ENCODE results near the gene KCNA10. TPM values are rescaled to one million over a fixed set of nuclear protein-coding genes. Genes with fewer than 3 reads are reported as not detected.

The KCNA10 gene
- total RNA-seq, 1 experiment from 2014 or later = not detected

- Histone ChIP-seq H3K23ac (ENCODE audit: insufficient read length, low read depth, low read length) (no peak overlapping the region), H3K14ac (ENCODE audit: insufficient read depth, low read length) (no peak overlapping the region), H3K4me2 (ENCODE audit: insufficient read depth, insufficient read length, low read length) (no peak overlapping the region), H3K9me3 (ENCODE audit: control insufficient read depth, low read depth, low read length) (no peaks in the 10 kb centered on the region), H3K4ac (ENCODE audit: low read depth, low read length) (no peak overlapping the region), H2BK20ac (ENCODE audit: low read depth, low read length, poor library complexity, severe bottlenecking) (no peak overlapping the region), H2BK15ac (ENCODE audit: low read depth, low read length) (no peak overlapping the region), H4K91ac (ENCODE audit: insufficient read length, low read depth, low read length) (no peak overlapping the region), H3K79me1 (ENCODE audit: insufficient read depth, low read depth, low read length, poor library complexity, severe bottlenecking) (no peaks in the 10 kb centered on the region), H3K27ac (ENCODE audit: insufficient read length, low read depth, low read length) (no peak overlapping the region), H4K5ac (ENCODE audit: insufficient read length, low read depth, low read length) (no peak overlapping the region), H4K20me1 (ENCODE audit: control insufficient read depth, insufficient read depth, insufficient read length) (no peaks in the 10 kb centered on the region), H3K23me2 (ENCODE audit: insufficient read length, low read depth, low read length, poor library complexity, severe bottlenecking) (no peaks in the 10 kb centered on the region), H2AK5ac (ENCODE audit: insufficient read length, low read length) (no peak overlapping the region), H3K18ac (ENCODE audit: insufficient read length, low read depth, low read length) (no peak overlapping the region), H3K9ac (ENCODE audit: extremely low read depth, insufficient read length, low read length) (no peak overlapping the region), H3K79me2 (ENCODE audit: insufficient read depth, low read length) (no peaks in the 10 kb centered on the region), H2AFZ (ENCODE audit: low read length) (no peak overlapping the region), H2BK120ac (ENCODE audit: low read depth, low read length, poor library complexity, severe bottlenecking) (no peak overlapping the region), H3K27me3 (ENCODE audit: insufficient read depth, low read length) (0 out of 2 replicates have a peak, but pooled peaks cover 2% of the 10 kb centered on the region), H4K8ac (replicated peaks; ENCODE audit: insufficient read length, low read depth, low read length) (no peak overlapping the region), H2BK12ac (ENCODE audit: insufficient read length, low read depth, low read length) (no peak overlapping the region), H3T11ph (ENCODE audit: low read length) (no peak overlapping the region), H3K56ac (ENCODE audit: insufficient read length, low read depth, low read length) (no peak overlapping the region), H2BK5ac (ENCODE audit: insufficient read length, low read length) (no peak overlapping the region), H3K4me1 (ENCODE audit: insufficient read depth, low read length) (no peaks in the 10 kb centered on the region)
- no peak for DNase-seq
- no CpG with 5 or more reads among the region's 3 CpGs for WGBS (ENCODE audit: extremely low coverage, insufficient read length, low lambda C conversion rate)
- TF ChIP-seq CTCF (conservative IDR thresholded peaks at IDR 0.05) = no peak
- H3K4me1 Mint-ChIP-seq = no peaks in the 10 kb centered on the region
- 0 out of 5 replicates have a peak, but pooled peaks cover 0 to 2% of the 10 kb centered on the region in 2 experiments for H3K9me3 Mint-ChIP-seq
- H3K27ac Mint-ChIP-seq = no peak overlapping the region
- peaks cover 41% of the 10 kb centered on the region for H3K27me3 Mint-ChIP-seq (ENCODE audit: low read depth)
- no peak overlapping the region for H3K4me3 Mint-ChIP-seq
- no peaks in the 10 kb centered on the region; a peak in 1 of 7 replicates for H3K36me3 Mint-ChIP-seq (ENCODE audit: insufficient read depth in 1 of 3, low read depth in 3 of 3)
Measured at GRCh38 chr1:110535985-110536384, 17.0 kb upstream of the KCNA10 start.

All from H9 (cell line).